Measurements from ENCODE around the gene FGD3. TPM values are rescaled to one million over a fixed set of nuclear protein-coding genes. Genes with fewer than 3 reads are reported as not detected.

FGD3 gene
- total and polyA plus RNA-seq, 2 of the 8 experiments (the other 6 are each of a cell fraction or from before 2014, with no cell fraction given), result 1.4 to 1.9 TPM

GRCh38 chr9:93039456-93039855 lies 92.1 kb downstream of the FGD3 start (continued):
- TF ChIP-seq POLR2AphosphoS5 (IDR thresholded peaks at IDR 0.05; ENCODE audit: low read depth, low read length), result no peak
- no peak for TF ChIP-seq BCL11A (IDR thresholded peaks at IDR 0.05; ENCODE audit: low read depth in 2 of 2, low read length in 2 of 2)
- no peak for TF ChIP-seq BACH1 (IDR thresholded peaks at IDR 0.05; ENCODE audit: low read length)
- TF ChIP-seq SP2 (IDR thresholded peaks at IDR 0.05; ENCODE audit: low read length), result no peak
- no peak for TF ChIP-seq TEAD4 (IDR thresholded peaks at IDR 0.05; ENCODE audit: low read depth, low read length)
- TF ChIP-seq NANOG (IDR thresholded peaks at IDR 0.05; ENCODE audit: insufficient read depth, low read depth, low read length, poor library complexity, severe bottlenecking), result no peak
- TF ChIP-seq SP4 (IDR thresholded peaks at IDR 0.05; ENCODE audit: low read length), result no peak

Data from H1 (cell line).